Stimulated activated naive CD4-positive, alpha-beta T cell (primary cell): ENCODE data around the gene OR9A4.
"Not testable (repeated sequence)": the region's sequence is repeated elsewhere in the genome, so short reads cannot be mapped to it uniquely, and the experiment has no call there.

Source experiments
- DNase-seq, 6 experiments: peaks; one replicate each; lab custom pipeline; 2025; lab: John Stamatoyannopoulos, UW

The OR9A4 gene

DNA sequence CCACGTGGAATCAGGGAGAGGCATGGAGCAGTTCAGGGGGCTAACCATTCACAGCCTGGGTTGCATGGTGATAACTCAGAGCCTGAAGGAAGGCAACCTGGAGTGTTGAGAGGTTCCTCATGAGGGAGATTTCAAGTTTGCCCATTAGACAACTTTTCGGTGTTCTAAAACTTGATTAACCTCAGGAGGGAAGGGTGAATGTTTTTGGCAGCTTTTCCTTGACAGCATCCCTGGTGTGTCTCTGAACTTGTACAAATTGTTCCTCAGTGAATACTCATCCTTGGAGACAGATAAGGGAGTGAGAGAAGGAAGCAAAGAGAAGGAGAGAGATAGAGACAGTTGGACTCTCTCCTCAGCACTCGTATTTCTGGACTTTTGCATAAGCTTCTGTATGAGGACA lies at the start of gene OR9A4:
Gene OR9A4, plus strand, starts transcription at position 301 of the 400 bp plus-strand sequence. CDS start 2,477 bp downstream, outside the sequence.
- DNase-seq = no peak

DNA sequence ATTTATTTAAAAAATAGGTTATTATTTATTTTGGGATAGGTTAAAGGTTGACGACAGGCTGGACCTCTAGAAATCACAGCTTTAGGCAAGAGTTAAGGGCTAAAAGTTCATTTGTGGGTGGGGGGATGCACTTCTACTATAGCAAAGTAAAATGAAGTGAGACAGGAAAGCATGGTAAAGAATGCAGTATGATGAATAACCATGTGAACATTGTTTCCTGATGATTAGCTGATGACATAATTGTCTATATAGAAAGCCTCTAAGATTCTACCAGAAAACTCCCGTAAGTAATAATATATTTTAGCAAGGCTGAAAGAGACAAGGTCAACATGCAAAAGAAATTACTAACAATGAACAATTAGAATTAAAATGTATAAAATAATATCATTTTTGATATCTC lies 49.2 kb upstream of the OR9A4 start:
- DNase-seq = no peak

- no peak for DNase-seq
Observed at GRCh38 chr7:141872931-141873330, 43.3 kb upstream of the OR9A4 start.

DNA sequence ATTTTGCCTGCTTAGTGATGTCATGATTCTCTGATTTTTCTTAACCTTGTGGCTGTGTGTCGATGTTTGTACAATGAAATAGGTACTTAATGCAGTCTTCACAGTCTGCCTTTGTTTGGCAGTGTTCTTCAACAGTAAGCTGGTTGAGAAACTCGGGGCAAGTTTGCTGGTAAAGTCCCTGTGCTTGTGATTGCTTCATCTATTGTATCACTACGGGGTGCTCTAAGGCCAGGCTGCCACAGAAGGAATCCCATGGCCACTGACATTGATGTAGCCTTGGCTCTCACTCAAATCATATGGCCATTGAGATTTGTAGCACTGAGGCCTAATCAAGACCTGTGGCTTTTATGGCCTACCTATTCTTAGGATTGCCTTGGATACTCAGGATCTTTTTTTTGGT lies 41.4 kb upstream of the OR9A4 start:
- no peak for DNase-seq

GRCh38 chr7:141875453-141875852 lies 40.7 kb upstream of the OR9A4 start:
- DNase-seq = no peak

- no peak for DNase-seq
Observed at GRCh38 chr7:141876371-141876770, 39.8 kb upstream of the OR9A4 start.

DNA sequence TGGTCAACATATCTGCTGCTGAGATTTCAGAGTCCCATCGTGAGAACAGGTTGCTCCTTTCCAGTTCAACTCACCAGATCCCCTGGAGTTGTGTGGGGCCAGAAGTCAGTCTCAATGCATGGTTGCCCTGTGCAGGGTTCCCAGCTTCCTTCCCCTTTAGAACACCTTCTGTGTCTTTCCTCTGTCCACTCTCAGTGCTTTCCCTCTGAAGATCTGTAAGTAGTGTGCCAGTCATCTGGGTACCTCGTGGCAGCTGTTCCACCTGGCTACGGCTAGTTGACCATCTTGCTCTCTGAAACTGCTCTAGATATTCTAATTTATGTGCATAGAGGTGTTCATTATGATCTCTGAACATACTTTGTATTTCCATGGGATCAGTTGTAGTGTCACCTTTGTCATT lies 38.8 kb upstream of the OR9A4 start:
- no peak for DNase-seq

GRCh38 chr7:141880960-141881359 lies 35.2 kb upstream of the OR9A4 start:
- DNase-seq = no peak

- no peak for DNase-seq
Observed at GRCh38 chr7:141884539-141885225, 31.5 kb upstream of the OR9A4 start.

- no peak for DNase-seq
Observed at GRCh38 chr7:141889321-141889720, 26.9 kb upstream of the OR9A4 start.

DNA sequence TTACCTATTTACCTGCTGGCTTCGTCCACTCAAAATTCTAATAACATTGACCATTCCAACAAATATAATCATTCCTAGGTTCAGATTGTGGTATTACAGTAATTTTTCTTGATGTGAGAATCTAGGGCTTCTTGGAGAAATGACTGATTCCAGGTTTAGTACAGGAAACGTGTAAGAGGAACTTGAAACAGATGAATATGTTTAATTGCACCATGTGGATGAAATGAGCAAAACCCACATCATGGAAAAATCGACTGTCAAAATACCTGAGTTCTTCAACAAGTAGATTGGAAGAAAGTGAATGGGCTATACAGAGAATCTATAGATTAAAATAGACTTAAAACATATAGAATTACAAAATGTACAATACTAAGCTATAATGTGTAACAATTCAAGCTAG lies 24.9 kb upstream of the OR9A4 start:
- DNase-seq = no peak

- not testable (repeated sequence) for DNase-seq
Observed at GRCh38 chr7:141899366-141899765, 16.8 kb upstream of the OR9A4 start.

DNA sequence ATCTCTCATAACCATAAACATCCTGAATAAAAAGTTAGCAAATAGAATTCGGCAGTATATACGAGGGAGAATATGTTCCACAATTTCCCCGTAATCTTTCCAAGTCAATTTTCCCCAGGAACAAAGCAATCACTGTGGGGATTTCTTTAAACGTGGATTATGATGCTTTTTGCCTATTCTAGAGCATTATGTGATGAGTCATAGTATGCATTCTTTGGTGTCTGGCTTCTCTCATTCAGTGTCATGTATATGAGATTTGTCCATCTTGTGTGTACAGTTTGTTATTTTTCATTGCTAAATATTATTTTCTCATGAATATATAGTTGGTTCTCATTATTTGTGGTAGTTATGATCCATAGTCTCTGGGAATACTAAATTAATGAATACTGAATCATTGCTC lies 9.9 kb upstream of the OR9A4 start:
- DNase-seq = no peak

DNA sequence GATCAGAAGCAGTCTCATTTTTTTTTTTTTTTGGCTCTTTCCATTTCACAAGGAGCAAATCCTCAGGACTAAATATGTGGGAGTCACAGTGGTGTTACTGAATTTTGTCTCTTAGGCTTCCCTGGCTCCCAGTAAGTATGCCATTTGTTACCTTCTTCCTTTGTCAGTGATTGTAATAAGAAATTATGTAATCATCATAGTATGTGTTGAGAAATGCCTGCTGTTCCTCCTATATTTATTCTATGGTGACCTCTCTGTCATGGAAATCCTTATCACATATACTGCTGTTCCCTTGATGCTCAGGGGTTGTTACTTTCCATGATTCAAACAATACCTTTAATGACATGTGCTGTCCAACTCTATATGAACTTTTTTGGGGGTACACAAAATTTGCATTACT lies 4.8 kb upstream of the OR9A4 start:
- no peak for DNase-seq

DNA sequence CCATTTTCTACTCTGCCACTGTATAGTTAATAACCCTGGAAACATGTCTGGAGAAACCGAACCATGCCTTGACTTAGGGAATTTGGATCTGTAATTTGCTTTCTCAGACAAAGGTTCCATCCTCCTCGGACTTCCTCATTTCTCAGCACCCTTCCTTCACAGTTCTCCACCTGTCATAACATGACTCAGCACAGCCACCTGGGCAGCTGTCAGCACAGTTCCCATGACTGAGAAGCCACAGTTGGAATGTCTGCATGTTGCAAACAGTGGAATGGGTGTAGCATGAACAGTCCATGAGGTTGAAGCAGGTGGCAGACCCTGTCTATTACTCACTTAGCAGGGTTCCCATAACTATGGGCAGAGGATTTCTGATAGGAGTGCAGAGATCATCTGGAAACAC lies 634 bp upstream of the OR9A4 start:
- no peak for DNase-seq

GRCh38 chr7:141920281-141920680 lies 4.1 kb downstream of the OR9A4 start:
- DNase-seq = no peak

DNA sequence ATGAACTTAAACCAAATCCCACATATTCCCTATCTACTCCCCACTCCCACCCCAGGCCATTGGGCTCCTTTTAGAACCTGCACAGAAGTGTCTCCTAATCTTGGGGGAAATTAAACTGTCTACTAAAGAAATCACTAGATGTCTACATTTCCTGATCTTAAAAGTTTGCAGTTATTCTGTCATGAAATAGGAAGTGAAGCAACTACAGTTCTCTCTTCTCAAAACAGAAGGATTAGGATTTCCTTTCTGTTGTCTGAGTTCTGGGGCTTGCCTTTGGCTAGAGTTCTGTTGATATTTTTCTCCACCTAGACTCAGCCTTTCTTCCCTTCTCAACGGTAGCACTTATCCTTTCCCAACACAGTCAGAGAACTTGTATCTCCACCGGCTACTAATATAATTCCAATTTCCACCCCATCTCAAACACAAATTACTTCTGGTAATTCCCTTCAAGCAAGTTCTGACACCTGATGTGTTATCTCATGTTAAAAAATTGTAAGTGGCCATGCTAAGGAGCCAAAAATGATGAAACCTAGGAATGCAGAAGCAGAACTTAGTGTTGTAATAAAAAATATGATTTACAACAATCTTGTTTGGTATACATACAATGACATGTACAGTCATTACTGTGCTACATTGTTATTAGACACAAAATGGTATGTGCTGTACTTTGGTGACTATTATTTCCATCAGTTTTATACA lies 12.1 kb downstream of the OR9A4 start:
- DNase-seq = no peak

GRCh38 chr7:141928845-141929195 lies 12.6 kb downstream of the OR9A4 start:
- DNase-seq = no peak

- DNase-seq = no peak
Observed at GRCh38 chr7:141930211-141930610, 14.0 kb downstream of the OR9A4 start.

GRCh38 chr7:141941075-141941474 lies 24.9 kb downstream of the OR9A4 start:
- DNase-seq = no peak

DNA sequence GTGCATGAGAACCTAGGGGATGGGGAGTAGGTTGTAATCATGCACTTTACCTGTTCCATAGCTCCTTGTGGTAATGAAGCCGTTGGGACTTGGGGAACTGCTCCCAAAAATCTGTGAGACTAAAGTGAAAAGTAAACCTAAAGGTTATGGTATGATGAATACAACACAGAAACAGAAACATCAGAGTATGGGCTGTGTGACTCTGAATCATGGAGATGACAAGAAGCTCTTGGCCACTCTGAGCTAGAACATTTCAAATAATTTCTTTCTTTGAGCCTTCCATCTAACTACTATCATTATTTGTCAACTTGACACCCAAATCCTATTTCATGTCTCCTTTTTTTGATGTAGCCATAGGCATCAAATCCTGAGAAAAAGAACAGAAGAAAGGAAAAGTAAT lies 27.6 kb downstream of the OR9A4 start:
- DNase-seq = no peak

GRCh38 chr7:141944811-141945210 lies 28.6 kb downstream of the OR9A4 start:
- no peak for DNase-seq

- no peak for DNase-seq
Observed at GRCh38 chr7:141945356-141945755, 29.2 kb downstream of the OR9A4 start.

DNA sequence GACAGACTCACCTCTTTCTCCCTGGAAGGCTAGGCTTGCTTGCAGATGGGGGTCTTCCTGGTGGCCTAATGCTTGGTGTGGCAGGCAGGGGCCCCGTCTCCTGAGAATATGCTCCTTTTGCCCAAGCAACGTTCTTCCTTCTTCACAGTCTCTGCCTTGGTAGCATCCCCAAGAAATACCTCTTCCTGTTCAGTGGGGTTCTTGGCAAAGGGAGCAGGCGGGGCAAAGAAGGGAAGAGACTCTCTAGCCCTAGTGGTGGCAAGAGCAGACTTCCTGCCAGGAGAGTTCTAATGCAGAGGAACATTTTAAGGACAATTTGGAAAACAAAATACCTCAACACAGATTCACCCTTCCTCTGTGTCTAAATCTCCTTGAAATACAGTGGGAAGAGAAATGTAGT lies 30.6 kb downstream of the OR9A4 start, which contains the start of gene CLEC5A:
Gene CLEC5A, minus strand, starts transcription at position 179 of the 400 bp plus-strand sequence. CDS start 682 bp downstream, outside the sequence.
- DNase-seq = no peak
